ENCODE results near the gene PEX11G. TPM values are rescaled to one million over a fixed set of nuclear protein-coding genes. Genes with fewer than 3 reads are reported as not detected.
"Not testable (repeated sequence)": the region's sequence is repeated elsewhere in the genome, so short reads cannot be mapped to it uniquely, and the experiment has no call there.

The PEX11G gene
- total RNA-seq, 1 donor from 2014 or later = 3.5 TPM

GRCh38 chr19:7470540-7471305, 18.1 kb downstream of the PEX11G start:
- DNase-seq (ENCODE audit: low spot score) = no peak

GRCh38 chr19:7469669-7470285, 19.1 kb downstream of the PEX11G start:
- no peak for DNase-seq (ENCODE audit: low spot score)

GRCh38 chr19:7468840-7469239, 20.0 kb downstream of the PEX11G start:
- no peak for DNase-seq (ENCODE audit: low spot score)

GRCh38 chr19:7467009-7467989, 21.5 kb downstream of the PEX11G start:
- DNase-seq (ENCODE audit: low spot score) = no peak

- DNase-seq (ENCODE audit: low spot score) = no peak
Measured at GRCh38 chr19:7463575-7463974, 25.3 kb downstream of the PEX11G start.

- DNase-seq (ENCODE audit: low spot score) = no peak
Measured at GRCh38 chr19:7461841-7462629, 26.8 kb downstream of the PEX11G start.

- no peak for DNase-seq (ENCODE audit: low spot score)
Measured at GRCh38 chr19:7460562-7460966, 28.3 kb downstream of the PEX11G start.

- DNase-seq (ENCODE audit: low spot score) = no peak
Measured at GRCh38 chr19:7459773-7460172, 29.1 kb downstream of the PEX11G start.

GRCh38 chr19:7458675-7459074, 30.2 kb downstream of the PEX11G start:
- no peak for DNase-seq (ENCODE audit: low spot score)

GRCh38 chr19:7456964-7457541, 31.8 kb downstream of the PEX11G start:
- no peak for DNase-seq (ENCODE audit: low spot score)

- no peak for DNase-seq (ENCODE audit: low spot score)
Measured at GRCh38 chr19:7455600-7456296, 33.1 kb downstream of the PEX11G start.

- no peak for DNase-seq (ENCODE audit: low spot score)
Measured at GRCh38 chr19:7454998-7455397, 33.8 kb downstream of the PEX11G start.

GRCh38 chr19:7450243-7451223, 38.3 kb downstream of the PEX11G start:
- no peak for DNase-seq (ENCODE audit: low spot score)

- not testable (repeated sequence) for DNase-seq (ENCODE audit: low spot score)
Measured at GRCh38 chr19:7449391-7450070, 39.3 kb downstream of the PEX11G start.

- no peak for DNase-seq (ENCODE audit: low spot score)
Measured at GRCh38 chr19:7447648-7448047, 41.2 kb downstream of the PEX11G start.

- no peak for DNase-seq (ENCODE audit: low spot score)
Measured at GRCh38 chr19:7445104-7445503, 43.7 kb downstream of the PEX11G start.

- no peak for DNase-seq (ENCODE audit: low spot score)
Measured at GRCh38 chr19:7444042-7444441, 44.8 kb downstream of the PEX11G start.

- DNase-seq (ENCODE audit: low spot score) = no peak
Measured at GRCh38 chr19:7442423-7442822, 46.4 kb downstream of the PEX11G start.
